ENCODE measurements around the gene DYNLT4.

GRCh38 chr1:44817307-44817706 lies 10.2 kb upstream of the DYNLT4 start:
- no peak for TF ChIP-seq CTCF (IDR thresholded peaks at IDR 0.05)
- no peak for TF ChIP-seq POLR2AphosphoS5 (IDR thresholded peaks at IDR 0.05)

Measured in suprapubic skin (tissue), 3 donors.